COR-L47 (cell line): ENCODE data around the gene BANP.
"Not testable (repeated sequence)": the region's sequence is repeated elsewhere in the genome, so short reads cannot be mapped to it uniquely, and the experiment has no call there.

Source experiments
- DNase-seq: peaks from one replicate; lab custom pipeline; 2025; lab: John Stamatoyannopoulos, UW

BANP gene

GRCh38 chr16:87927195-87927562 lies 24.1 kb upstream of the BANP start:
- no peak for DNase-seq

- DNase-seq, result no peak
Observed at GRCh38 chr16:87929986-87930385, 21.2 kb upstream of the BANP start.

GRCh38 chr16:87930456-87930855 lies 20.8 kb upstream of the BANP start:
- DNase-seq, result peak; percentile 19

GRCh38 chr16:87931504-87931903 lies 19.7 kb upstream of the BANP start:
- DNase-seq, result no peak

DNA sequence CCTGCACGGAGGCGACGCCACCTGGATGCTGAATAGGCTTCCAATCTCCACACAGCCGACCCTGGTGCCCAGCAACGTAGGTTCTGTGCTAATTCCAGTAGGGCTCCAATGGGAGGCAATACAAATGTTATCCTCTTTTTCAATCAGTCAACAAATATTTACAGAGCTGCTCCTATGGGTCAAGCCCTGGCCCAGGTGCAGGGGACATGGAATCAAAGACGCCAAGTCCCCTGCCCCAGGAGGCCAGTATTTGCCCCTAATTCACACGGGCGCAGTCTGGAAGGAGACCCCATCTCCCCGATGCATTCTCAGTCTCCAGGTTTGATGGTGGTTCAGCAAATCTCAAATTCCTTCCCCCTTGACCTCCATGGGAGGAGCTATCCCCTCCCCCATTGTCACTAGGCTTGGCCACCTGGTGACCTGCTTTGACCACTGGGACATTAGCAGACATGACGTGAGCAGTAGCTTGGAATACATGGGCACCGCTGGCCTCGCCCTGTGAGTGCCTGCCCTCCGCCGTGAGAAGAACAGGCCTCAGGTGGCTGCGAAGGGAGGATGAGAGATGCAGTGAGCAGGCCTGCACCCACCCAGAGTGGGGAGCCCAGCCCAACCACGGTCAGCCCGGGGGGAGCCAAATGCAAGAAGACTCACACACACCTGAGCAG lies 18.6 kb upstream of the BANP start:
- not testable (repeated sequence) for DNase-seq

- no peak for DNase-seq
Observed at GRCh38 chr16:87933140-87933495, 18.1 kb upstream of the BANP start.

DNA sequence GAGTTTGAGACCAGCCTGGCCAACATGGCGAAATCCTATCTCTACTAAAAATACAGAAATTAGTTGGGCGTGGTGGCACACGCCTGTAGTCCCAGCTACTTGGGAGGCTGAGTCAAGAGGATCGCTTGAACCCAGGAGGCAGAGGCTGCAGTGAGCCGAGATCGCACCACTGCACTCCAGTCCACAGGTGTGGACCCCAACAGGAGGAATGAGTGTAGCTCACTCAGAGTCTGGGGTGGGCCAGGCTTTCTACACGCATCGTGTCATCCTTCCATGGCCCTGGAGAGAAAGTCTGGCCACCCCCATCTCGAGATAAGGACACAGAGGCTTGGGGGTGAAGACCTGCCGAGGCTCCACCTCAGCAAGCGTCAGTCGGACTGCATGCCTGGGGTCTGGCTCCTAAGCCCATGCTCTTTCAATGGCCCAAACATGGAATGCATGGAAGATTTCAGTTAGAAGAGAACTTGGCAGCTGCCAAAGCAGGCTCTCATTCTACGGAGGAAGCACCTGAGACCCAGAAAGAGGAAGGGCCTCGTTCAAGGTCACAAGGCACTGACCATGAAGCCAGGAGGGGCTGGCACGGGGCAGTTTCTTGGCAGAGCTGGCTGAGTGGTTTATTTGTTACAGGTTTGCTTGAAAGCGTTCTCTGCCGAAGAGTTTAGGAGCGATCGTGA lies 16.3 kb upstream of the BANP start:
- DNase-seq, result not testable (repeated sequence)

- not testable (repeated sequence) for DNase-seq
Observed at GRCh38 chr16:87936016-87936374, 15.2 kb upstream of the BANP start.

- DNase-seq, result no peak
Observed at GRCh38 chr16:87936375-87937230, 14.6 kb upstream of the BANP start, which contains the start of gene CA5A. Gene CA5A, minus strand, starts transcription at chr16:87936529. Its CDS starts 79 bp downstream, at chr16:87936450.

DNA sequence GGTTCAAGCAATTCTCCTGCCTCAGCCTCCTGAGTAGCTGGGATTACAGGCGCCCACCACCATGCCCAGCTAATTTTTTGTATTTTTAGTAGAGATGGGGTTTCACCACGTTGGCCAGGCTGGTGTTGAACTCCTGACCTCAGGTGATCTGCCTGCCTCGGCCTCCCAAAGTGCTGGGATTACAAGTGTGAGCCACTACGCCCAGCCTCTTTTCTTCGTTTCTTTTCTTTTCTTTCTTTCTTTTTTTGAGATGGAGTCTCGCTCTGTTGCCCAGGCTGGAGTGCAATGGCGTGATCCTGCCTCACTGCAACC lies 14.0 kb upstream of the BANP start:
- not testable (repeated sequence) for DNase-seq

- DNase-seq, result no peak
Observed at GRCh38 chr16:87938412-87938949, 12.8 kb upstream of the BANP start.

GRCh38 chr16:87939562-87940423 lies 11.4 kb upstream of the BANP start:
- no peak for DNase-seq

DNA sequence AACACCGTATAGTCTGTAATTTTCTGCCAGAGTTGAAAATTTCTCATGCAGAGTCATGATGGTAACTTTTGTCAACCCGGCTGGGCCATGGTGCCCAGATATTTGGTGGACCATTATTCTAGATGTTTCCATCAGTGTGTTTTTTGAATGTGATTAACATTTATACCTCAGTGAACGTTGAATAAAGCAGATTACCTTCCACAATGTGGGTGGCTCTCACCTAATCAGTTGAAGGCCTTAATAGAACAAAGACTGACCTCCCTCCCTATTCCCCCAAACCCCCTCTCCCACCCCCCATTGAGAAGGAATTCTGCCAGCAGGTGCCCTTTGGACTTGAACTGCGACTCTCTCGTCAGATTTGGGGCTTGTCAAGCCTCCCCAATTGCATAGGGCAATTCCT lies 8.6 kb upstream of the BANP start:
- no peak for DNase-seq

- peak; percentile 95 for DNase-seq
Observed at GRCh38 chr16:87945351-87946042, 5.7 kb upstream of the BANP start.

DNA sequence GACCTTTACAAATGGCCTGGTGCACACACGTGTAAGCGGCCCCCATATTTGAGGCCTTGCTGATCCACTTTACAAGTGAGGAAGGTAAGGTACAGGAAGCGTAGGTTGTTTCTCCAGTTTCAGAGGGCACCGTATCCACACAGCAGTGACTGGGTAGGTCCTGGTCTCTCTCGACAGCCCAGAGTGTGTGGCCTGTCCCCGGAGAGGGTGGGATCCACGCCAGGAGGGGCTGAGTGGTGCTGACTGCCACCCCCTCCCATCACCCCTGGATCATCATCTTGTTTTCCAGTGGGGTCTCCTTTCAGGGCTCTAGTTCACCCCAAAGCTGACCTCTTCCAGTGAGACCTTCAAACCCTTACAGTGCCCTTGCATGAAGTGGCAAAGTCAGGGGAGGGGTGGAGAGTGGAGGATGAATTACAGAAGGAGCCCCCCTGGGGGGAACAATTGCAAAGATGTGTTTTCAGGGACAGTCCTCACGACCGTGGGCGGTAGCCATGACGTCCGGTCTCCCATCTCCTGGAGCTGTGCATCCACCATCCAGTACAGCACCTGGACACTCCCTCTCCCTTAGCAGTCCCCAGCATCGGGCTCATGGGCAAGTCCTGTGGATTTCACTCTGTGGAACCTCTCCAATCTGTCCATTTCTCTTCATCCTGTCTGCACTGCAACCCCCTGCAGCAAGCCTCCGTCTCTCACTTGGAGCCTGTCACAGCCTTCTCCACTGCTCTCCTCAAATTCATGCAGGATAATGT lies 4.5 kb upstream of the BANP start:
- no peak for DNase-seq

- no peak for DNase-seq
Observed at GRCh38 chr16:87947356-87948118, 3.7 kb upstream of the BANP start.

GRCh38 chr16:87948119-87948545 lies 3.1 kb upstream of the BANP start:
- no peak for DNase-seq

GRCh38 chr16:87948735-87949070 lies 2.5 kb upstream of the BANP start:
- DNase-seq, result no peak

- no peak for DNase-seq
Observed at GRCh38 chr16:87949071-87949744, 2.0 kb upstream of the BANP start.
